H9 (cell line): Measurements from ENCODE around the gene DSE. TPM values are rescaled to one million over a fixed set of nuclear protein-coding genes. Genes with fewer than 3 reads are reported as not detected.

Source experiments
- DNase-seq: peaks from one replicate; pipeline ENCODE4 v3.0.0-alpha.2; 2017
- H2AFZ ChIP-seq: one replicate; pipeline ENCODE4 v1.6.1; 2013; ENCODE audit warnings: mild to moderate bottlenecking, low read length, control low read depth, moderate library complexity
- H2AK5ac ChIP-seq: 2 replicates; pipeline ENCODE4 v1.6.1; 2013; ENCODE audit warnings: low read length, control low read depth, mixed read lengths; ENCODE audit not compliant: insufficient read length
- H2BK120ac ChIP-seq: one replicate; pipeline ENCODE4 v1.6.1; 2013; ENCODE audit warnings: low read depth, mild to moderate bottlenecking, low read length, control low read depth, inconsistent platforms; ENCODE audit not compliant: poor library complexity, severe bottlenecking
- H2BK12ac ChIP-seq: 2 replicates; pipeline ENCODE4 v1.6.1; 2013; ENCODE audit warnings: low read length, control low read depth, mixed read lengths, low read depth; ENCODE audit not compliant: insufficient read length
- H2BK15ac ChIP-seq: 2 replicates; pipeline ENCODE4 v1.6.1; 2013; ENCODE audit warnings: low read depth, low read length, control low read depth
- H2BK20ac ChIP-seq: one replicate; pipeline ENCODE4 v1.6.1; 2013; ENCODE audit warnings: low read depth, mild to moderate bottlenecking, low read length, control low read depth, inconsistent platforms; ENCODE audit not compliant: poor library complexity, severe bottlenecking
- H2BK5ac ChIP-seq: 2 replicates; pipeline ENCODE4 v1.6.1; 2013; ENCODE audit warnings: low read length, control low read depth, mixed read lengths; ENCODE audit not compliant: insufficient read length
- H3K14ac ChIP-seq: 2 replicates; pipeline ENCODE4 v1.6.1; 2013; ENCODE audit warnings: low read length, control low read depth; ENCODE audit not compliant: insufficient read depth
- H3K18ac ChIP-seq: 2 replicates; pipeline ENCODE4 v1.6.1; 2013; ENCODE audit warnings: low read depth, mild to moderate bottlenecking, mixed read lengths, low read length, control low read depth; ENCODE audit not compliant: insufficient read length
- H3K23ac ChIP-seq: 2 replicates; pipeline ENCODE4 v1.6.1; 2013; ENCODE audit warnings: low read length, control low read depth, mixed read lengths, low read depth; ENCODE audit not compliant: insufficient read length
- H3K23me2 ChIP-seq: 2 replicates; pipeline ENCODE4 v1.6.1; 2013; ENCODE audit warnings: low read depth, mild to moderate bottlenecking, mixed read lengths, low read length, control low read depth; ENCODE audit not compliant: insufficient read length, poor library complexity, severe bottlenecking
- H3K27ac ChIP-seq: 2 replicates; pipeline ENCODE4 v1.5.1; 2013; ENCODE audit warnings: low read length, control low read depth, mixed read lengths, low read depth; ENCODE audit not compliant: insufficient read length
- H3K27me3 ChIP-seq: 2 replicates; pipeline ENCODE4 v1.6.1; 2013; ENCODE audit warnings: low read length, control low read depth, inconsistent platforms; ENCODE audit not compliant: insufficient read depth
- H3K4ac ChIP-seq: 2 replicates; pipeline ENCODE4 v1.6.1; 2013; ENCODE audit warnings: low read depth, mild to moderate bottlenecking, control low read depth, inconsistent platforms, low read length, moderate library complexity
- H3K4me1 ChIP-seq: 2 replicates; pipeline ENCODE4 v1.6.1; 2013; ENCODE audit warnings: low read length, control low read depth, inconsistent platforms; ENCODE audit not compliant: insufficient read depth
- H3K4me2 ChIP-seq: 2 replicates; pipeline ENCODE4 v1.6.1; 2013; ENCODE audit warnings: low read length, control low read depth, mixed read lengths; ENCODE audit not compliant: insufficient read length, insufficient read depth
- H3K56ac ChIP-seq: 2 replicates; pipeline ENCODE4 v1.6.1; 2013; ENCODE audit warnings: low read depth, mild to moderate bottlenecking, mixed read lengths, low read length, control low read depth; ENCODE audit not compliant: insufficient read length
- H3K79me1 ChIP-seq: 2 replicates; pipeline ENCODE4 v1.6.1; 2013; ENCODE audit warnings: low read depth, mild to moderate bottlenecking, moderate library complexity, low read length, control low read depth, inconsistent platforms; ENCODE audit not compliant: insufficient read depth, poor library complexity, severe bottlenecking
- H3K79me2 ChIP-seq: 2 replicates; pipeline ENCODE4 v1.6.1; 2013; ENCODE audit warnings: low read length, control low read depth, inconsistent platforms; ENCODE audit not compliant: insufficient read depth
- H3K9ac ChIP-seq: 2 replicates; pipeline ENCODE4 v1.6.1; 2013; ENCODE audit warnings: low read length, control low read depth, mixed read lengths; ENCODE audit not compliant: insufficient read length; ENCODE audit errors: extremely low read depth
- H3K9me3 ChIP-seq: one replicate; pipeline ENCODE4 v1.6.1; 2013; ENCODE audit warnings: low read depth, low read length, inconsistent platforms; ENCODE audit not compliant: control insufficient read depth
- H3T11ph ChIP-seq: one replicate; pipeline ENCODE4 v1.6.1; 2013; ENCODE audit warnings: mild to moderate bottlenecking, low read length, control low read depth, inconsistent platforms
- H4K20me1 ChIP-seq: one replicate; pipeline ENCODE4 v1.6.1; 2013; ENCODE audit not compliant: control insufficient read depth, insufficient read length, insufficient read depth
- H4K5ac ChIP-seq: 2 replicates; pipeline ENCODE4 v1.6.1; 2013; ENCODE audit warnings: low read depth, mild to moderate bottlenecking, mixed read lengths, low read length, control low read depth; ENCODE audit not compliant: insufficient read length
- H4K8ac ChIP-seq: replicated peaks from 2 replicates; pipeline ENCODE4 v1.6.1; 2013; ENCODE audit warnings: low read length, control low read depth, mixed read lengths, low read depth; ENCODE audit not compliant: insufficient read length
- H4K91ac ChIP-seq: 2 replicates; pipeline ENCODE4 v1.6.1; 2013; ENCODE audit warnings: low read depth, mild to moderate bottlenecking, moderate library complexity, mixed read lengths, low read length, control low read depth; ENCODE audit not compliant: insufficient read length
- H3K27ac Mint-ChIP-seq, 3 experiments: 2 replicates in 2 of 3; 3 replicates in 1 of 3; pipeline ENCODE4 v1.8.0; 2020 to 2021; ENCODE audit warnings: mixed read lengths in 3 of 3, mild to moderate bottlenecking in 1 of 3, moderate library complexity in 1 of 3
- H3K27me3 Mint-ChIP-seq: 2 replicates; pipeline ENCODE4 v1.8.0; 2021; ENCODE audit warnings: low read depth, mild to moderate bottlenecking, moderate library complexity, mixed read lengths
- H3K36me3 Mint-ChIP-seq, 3 experiments: 2 replicates in 2 of 3; 3 replicates in 1 of 3; pipeline ENCODE4 v1.8.0; 2020 to 2021; ENCODE audit warnings: low read depth in 3 of 3, mixed read lengths in 3 of 3; ENCODE audit not compliant: insufficient read depth in 1 of 3
- H3K4me1 Mint-ChIP-seq, 2 experiments: 2 replicates each; pipeline ENCODE4 v1.8.0; 2020; ENCODE audit warnings: mixed read lengths in 2 of 2
- H3K4me3 Mint-ChIP-seq, 2 experiments: 2 replicates in 1 of 2; 3 replicates in 1 of 2; pipeline ENCODE4 v1.8.0; 2020 to 2021; ENCODE audit warnings: mild to moderate bottlenecking in 2 of 2, mixed read lengths in 2 of 2, moderate library complexity in 1 of 2
- H3K9me3 Mint-ChIP-seq, 2 experiments: 2 replicates in 1 of 2; 3 replicates in 1 of 2; pipeline ENCODE4 v1.8.0; 2020; ENCODE audit warnings: mild to moderate bottlenecking in 2 of 2, mixed read lengths in 2 of 2, moderate library complexity in 1 of 2
- WGBS: extraction: QIAGEN DNeasy Blood & Tissue Kit; methylation state at CpG from one replicate; pipeline ENCODE4 v1.1.7; 2013; ENCODE audit warnings: missing lambda C conversion rate, low lambda C conversion rate, mixed read lengths; ENCODE audit not compliant: insufficient read length; ENCODE audit errors: extremely low coverage; 5-methylcytosine and 5-hydroxymethylcytosine counted together
- total RNA-seq: library from RNA; stranded (reverse); gene quantifications from 2 replicates; pipeline ENCODE4 v1.2.1, GENCODE V29; 2021
- TF ChIP-seq, protein P1 (sequence below): fragments of 200-600 bp; sonication (generic); conservative IDR thresholded peaks from 3 replicates; pipeline ENCODE4 v1.8.0; 2021; ENCODE audit warnings: antibody characterized with exemption, mild to moderate bottlenecking

Gene DSE
- total RNA-seq, 1 experiment from 2014 or later, result 45.6 TPM

DNA sequence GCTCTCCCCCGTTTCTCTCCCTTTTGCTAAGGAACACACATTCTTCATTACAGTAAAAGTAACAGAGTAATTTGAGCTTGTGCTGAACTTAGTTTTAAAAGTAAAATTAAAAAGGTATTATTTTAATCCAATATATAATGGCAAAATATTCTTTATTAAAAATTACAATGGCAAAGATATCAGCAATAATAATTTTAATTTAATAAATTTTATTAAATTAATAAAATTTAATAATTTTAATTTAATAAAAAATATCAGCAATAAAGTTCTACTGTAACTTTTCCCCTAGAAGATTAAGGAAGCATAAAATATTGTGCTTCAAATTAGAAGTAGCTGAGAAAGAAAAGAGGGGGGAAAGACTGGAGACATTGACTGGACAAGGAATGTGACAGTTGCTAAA is 32.5 kb downstream of the DSE start:
- peaks cover 39 to 41% of the 10 kb centered on the region in 2 experiments for H3K4me1 Mint-ChIP-seq
- H4K91ac ChIP-seq, result no peak overlapping the region
- peaks cover 2% of the 10 kb centered on the region; the same call in 1 of the 2 replicates for H3K79me2 ChIP-seq

More for the DNA sequence above, 32.5 kb downstream of the DSE start:
- H2BK12ac ChIP-seq, result no peak overlapping the region
- no peak overlapping the region for H3K4me2 ChIP-seq
- peaks cover 0 to 6% (median 5%) of the 10 kb centered on the region in 3 experiments; a peak in 4 of 7 replicates for H3K36me3 Mint-ChIP-seq
- H3K27me3 Mint-ChIP-seq, result no peaks in the 10 kb centered on the region
- H3K23me2 ChIP-seq, result no peaks in the 10 kb centered on the region
- H3K9me3 ChIP-seq, result no peaks in the 10 kb centered on the region
- no peak overlapping the region for H3K27ac Mint-ChIP-seq
- H3K9ac ChIP-seq, result no peak overlapping the region
- H3K4me1 ChIP-seq, result peaks cover 4% of the 10 kb centered on the region; the same call in 1 of the 2 replicates
- no peak overlapping the region for H3K14ac ChIP-seq
- no peak overlapping the region for H4K8ac ChIP-seq
- DNase-seq, result no peak
- TF ChIP-seq, protein P1, sequence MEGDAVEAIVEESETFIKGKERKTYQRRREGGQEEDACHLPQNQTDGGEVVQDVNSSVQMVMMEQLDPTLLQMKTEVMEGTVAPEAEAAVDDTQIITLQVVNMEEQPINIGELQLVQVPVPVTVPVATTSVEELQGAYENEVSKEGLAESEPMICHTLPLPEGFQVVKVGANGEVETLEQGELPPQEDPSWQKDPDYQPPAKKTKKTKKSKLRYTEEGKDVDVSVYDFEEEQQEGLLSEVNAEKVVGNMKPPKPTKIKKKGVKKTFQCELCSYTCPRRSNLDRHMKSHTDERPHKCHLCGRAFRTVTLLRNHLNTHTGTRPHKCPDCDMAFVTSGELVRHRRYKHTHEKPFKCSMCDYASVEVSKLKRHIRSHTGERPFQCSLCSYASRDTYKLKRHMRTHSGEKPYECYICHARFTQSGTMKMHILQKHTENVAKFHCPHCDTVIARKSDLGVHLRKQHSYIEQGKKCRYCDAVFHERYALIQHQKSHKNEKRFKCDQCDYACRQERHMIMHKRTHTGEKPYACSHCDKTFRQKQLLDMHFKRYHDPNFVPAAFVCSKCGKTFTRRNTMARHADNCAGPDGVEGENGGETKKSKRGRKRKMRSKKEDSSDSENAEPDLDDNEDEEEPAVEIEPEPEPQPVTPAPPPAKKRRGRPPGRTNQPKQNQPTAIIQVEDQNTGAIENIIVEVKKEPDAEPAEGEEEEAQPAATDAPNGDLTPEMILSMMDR, result no peak
- H3K4ac ChIP-seq, result no peak overlapping the region
- no peak overlapping the region for H3K56ac ChIP-seq
- H2AK5ac ChIP-seq, result no peak overlapping the region
- no peaks in the 10 kb centered on the region for H4K20me1 ChIP-seq
- H3K18ac ChIP-seq, result no peak overlapping the region
- H3K27me3 ChIP-seq, result no peaks in the 10 kb centered on the region
- no peak overlapping the region for H2AFZ ChIP-seq
- no peak overlapping the region for H3K27ac ChIP-seq
- WGBS, result no CpG with 5 or more reads among the region's 1 CpG
- no peak overlapping the region for H2BK5ac ChIP-seq
- no peaks in the 10 kb centered on the region for H3K9me3 Mint-ChIP-seq
- H2BK120ac ChIP-seq, result no peak overlapping the region
- no peak overlapping the region for H2BK15ac ChIP-seq
- no peaks in the 10 kb centered on the region for H3K79me1 ChIP-seq
- H3K23ac ChIP-seq, result no peak overlapping the region
- no peak overlapping the region for H3K4me3 Mint-ChIP-seq
- no peak overlapping the region for H2BK20ac ChIP-seq
- H4K5ac ChIP-seq, result no peak overlapping the region
- H3T11ph ChIP-seq, result no peak overlapping the region
